Gastrocnemius medialis (tissue), 4 donors: ENCODE measurements around the gene SSR4.

Source experiments
- POLR2A ChIP-seq, 2 donors: fragments of 450-650 bp; IDR thresholded peaks; one replicate each; pipeline ENCODE4 v1.6.1; 2017; ENCODE audit warnings: antibody characterized with exemption in 2 of 2, mild to moderate bottlenecking in 2 of 2, moderate library complexity in 2 of 2
- TF ChIP-seq, protein P1 (sequence below), 5 experiments: fragments of 450-650 bp in 3 of 5; fragments of 200-600 bp in 2 of 5; sonication (generic) in 2 of 5; IDR thresholded peaks in 4 of 5; conservative IDR thresholded peaks in 1 of 5; 1 replicate in 4 of 5; 2 replicates in 1 of 5; pipeline ENCODE4 v1.5.1; 2016 to 2019; ENCODE audit warnings: antibody characterized with exemption in 5 of 5, mild to moderate bottlenecking in 3 of 5, moderate library complexity in 3 of 5

DNA sequence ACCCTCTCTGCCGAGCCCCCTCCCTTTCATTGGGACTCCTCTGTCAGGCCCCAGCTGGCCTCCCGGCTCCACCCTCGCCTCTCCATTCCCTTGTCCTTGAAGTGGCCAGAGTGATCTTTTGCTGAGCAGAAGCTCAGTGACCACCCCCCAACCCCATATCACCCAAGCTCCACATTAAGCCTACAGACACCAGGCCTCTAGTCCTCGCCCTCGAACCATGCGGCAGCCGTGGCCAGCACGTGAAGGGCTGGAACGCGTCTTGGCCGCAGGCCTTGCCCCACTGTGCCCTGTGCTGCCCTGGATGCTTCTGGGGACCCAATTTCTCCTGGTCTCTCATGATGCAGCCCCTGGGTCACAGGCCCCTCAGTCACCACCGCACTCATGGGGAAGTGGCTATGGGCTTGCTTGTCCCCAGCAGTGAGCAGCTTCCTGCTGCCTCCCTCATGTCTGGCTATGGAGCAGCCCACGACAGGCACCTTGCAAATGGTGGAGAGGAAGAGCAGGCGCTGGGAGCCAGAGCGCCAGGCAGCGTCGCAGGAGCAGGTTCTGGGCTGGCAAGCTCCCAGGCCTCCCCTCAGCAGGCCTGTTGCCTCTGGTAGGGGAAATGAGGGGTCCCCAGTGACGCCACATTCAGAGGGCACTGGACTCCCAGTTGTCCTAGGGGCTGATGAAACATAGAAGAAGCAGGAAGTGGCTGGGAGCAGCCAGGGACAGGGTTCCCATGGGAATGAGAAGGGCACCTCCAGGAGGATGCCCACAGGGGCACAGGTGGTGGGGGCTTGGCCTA is 14.4 kb upstream of the SSR4 start:
- no peak for TF ChIP-seq POLR2A (IDR thresholded peaks at IDR 0.05)
- TF ChIP-seq, protein P1, sequence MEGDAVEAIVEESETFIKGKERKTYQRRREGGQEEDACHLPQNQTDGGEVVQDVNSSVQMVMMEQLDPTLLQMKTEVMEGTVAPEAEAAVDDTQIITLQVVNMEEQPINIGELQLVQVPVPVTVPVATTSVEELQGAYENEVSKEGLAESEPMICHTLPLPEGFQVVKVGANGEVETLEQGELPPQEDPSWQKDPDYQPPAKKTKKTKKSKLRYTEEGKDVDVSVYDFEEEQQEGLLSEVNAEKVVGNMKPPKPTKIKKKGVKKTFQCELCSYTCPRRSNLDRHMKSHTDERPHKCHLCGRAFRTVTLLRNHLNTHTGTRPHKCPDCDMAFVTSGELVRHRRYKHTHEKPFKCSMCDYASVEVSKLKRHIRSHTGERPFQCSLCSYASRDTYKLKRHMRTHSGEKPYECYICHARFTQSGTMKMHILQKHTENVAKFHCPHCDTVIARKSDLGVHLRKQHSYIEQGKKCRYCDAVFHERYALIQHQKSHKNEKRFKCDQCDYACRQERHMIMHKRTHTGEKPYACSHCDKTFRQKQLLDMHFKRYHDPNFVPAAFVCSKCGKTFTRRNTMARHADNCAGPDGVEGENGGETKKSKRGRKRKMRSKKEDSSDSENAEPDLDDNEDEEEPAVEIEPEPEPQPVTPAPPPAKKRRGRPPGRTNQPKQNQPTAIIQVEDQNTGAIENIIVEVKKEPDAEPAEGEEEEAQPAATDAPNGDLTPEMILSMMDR (IDR thresholded peaks at IDR 0.05 in 4 of 5, conservative IDR thresholded peaks at IDR 0.05 in 1 of 5): no peak
